ENCODE data around the gene KRTAP20-2. TPM values are rescaled to one million over a fixed set of nuclear protein-coding genes. Genes with fewer than 3 reads are reported as not detected.

KRTAP20-2 gene
- total RNA-seq, 1 donor from 2014 or later = not detected

DNA sequence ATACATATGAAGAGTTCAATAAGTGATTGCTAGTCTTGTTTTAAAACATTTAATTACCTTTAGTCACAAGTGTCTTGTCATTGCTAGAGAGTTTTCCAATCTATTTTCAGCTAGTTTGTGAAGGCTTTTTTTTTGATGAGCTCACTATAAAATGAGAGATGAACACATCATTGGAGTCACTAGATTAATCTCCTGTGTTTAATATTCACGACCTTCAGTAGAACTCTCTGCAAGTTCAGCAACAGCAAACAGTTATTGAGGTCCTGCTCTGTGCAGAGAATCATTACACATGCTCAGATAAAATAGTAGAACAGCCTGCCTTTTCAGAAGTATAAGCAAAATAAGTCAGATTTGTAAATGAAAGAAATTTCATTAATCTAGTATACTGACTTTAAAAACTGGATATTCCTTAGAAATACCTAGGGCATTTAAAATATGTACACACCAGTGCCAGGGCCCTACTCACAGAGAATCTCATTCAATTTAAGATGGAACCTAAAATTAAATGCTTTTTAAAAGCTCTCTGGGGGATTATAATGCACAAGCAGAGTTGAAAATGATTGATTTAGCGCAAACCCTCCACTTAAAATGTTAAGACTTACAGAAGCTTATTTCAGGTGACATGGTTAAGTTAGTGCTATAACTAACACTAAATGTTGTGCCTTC is 38.1 kb downstream of the KRTAP20-2 start:
- no peak for DNase-seq (ENCODE audit: extremely low read depth, low read depth, low spot score)

DNA sequence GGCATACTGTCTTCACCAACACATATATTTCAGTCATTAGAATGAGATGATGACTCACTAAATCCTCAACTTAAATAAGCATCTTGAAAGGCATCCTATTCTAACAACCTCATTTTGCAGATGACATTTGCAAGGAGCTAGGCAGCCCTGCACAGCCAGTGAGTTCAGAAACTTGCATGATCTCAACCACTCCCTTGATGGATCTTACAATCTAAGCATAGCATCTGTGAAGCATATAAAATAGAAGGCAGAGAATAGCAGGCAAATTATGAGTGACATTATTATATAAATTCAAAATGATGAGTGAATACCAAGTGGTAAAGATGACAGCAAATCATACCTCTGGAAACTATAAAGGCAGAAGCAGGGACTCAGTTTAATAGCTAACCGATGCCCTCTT is 39.3 kb downstream of the KRTAP20-2 start:
- DNase-seq (ENCODE audit: extremely low read depth, low read depth, low spot score) = no peak

DNA sequence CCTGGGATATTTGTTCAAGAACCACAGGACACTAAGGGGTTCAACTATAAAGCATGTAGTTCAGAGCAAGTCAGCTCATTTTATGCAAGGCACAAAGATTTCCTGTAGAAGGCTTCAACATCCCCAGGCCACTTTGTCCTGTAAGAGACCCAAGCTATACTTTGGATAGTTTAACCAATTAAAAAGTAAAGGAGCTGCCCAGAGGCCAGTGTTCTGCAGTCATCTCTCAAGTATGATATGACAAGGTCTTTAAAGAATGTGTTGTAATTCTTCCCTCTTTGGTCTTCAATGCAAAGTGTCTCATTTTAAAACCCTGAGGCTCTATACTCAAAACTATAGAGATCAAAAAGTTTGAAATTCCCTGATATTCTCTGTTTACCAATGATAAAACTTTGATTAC is 41.7 kb downstream of the KRTAP20-2 start:
- DNase-seq (ENCODE audit: extremely low read depth, low read depth, low spot score) = no peak

DNA sequence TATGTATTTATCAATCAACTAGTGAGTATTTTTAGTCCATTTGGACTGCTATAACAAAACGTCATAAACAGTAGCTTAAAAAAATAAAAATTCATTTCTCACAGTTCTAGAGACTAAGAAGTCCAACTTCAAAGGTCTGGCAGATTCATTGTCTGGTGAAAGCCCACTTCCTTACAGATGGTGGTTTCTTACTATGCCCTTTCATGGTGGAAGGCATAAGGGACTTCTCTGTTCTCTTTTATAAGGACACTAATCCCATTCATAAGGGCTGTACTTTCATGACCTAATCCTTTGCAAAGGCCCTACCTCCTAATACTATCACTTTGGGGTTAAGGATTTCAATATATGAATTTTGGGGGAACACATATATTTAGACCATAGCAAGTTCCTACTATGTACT is 45.6 kb downstream of the KRTAP20-2 start:
- no peak for DNase-seq (ENCODE audit: extremely low read depth, low read depth, low spot score)

DNA sequence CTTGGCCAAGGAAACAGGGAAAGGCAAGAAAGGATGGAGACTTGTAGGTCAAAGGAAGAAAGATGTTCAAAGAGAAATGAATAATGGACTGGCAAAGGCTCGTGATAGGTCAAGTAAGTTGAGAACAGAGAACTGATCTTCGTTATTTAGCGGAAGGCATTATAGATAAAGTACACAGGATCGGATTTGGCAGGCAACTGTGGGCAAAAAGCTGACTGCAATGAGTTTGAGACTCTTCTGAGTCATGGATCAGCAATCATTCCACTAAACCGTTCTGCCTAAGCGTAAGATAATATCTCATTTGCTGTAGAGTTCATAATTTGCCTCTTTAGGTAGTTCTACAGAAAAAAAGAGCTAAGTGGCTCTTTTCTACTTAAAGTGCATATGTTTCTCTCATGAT is 49.5 kb downstream of the KRTAP20-2 start:
- DNase-seq (ENCODE audit: extremely low read depth, low read depth, low spot score) = no peak

Other genes starting within 250 kb of the KRTAP20-2 start
- gene KRTAP13-1, start 239.2 kb upstream of the KRTAP20-2 start, total RNA-seq = not detected in 2 replicates
- gene KRTAP13-3, start 209.3 kb upstream of the KRTAP20-2 start, total RNA-seq = not detected in 2 replicates
- not detected in 2 replicates for gene KRTAP13-4, start 205.0 kb upstream of the KRTAP20-2 start, total RNA-seq
- not detected in 2 replicates for gene KRTAP15-1, start 194.9 kb upstream of the KRTAP20-2 start, total RNA-seq
- not detected in 2 replicates for gene KRTAP19-1, start 154.8 kb upstream of the KRTAP20-2 start, total RNA-seq
- gene KRTAP19-2, start 147.8 kb upstream of the KRTAP20-2 start, total RNA-seq = not detected in 2 replicates
- not detected in 2 replicates for gene KRTAP19-3, start 143.2 kb upstream of the KRTAP20-2 start, total RNA-seq
- not detected in 2 replicates for gene KRTAP19-4, start 138.0 kb upstream of the KRTAP20-2 start, total RNA-seq
- gene KRTAP19-5, start 133.1 kb upstream of the KRTAP20-2 start, total RNA-seq = not detected in 2 replicates
- not detected in 2 replicates for gene KRTAP19-6, start 93.3 kb upstream of the KRTAP20-2 start, total RNA-seq
- not detected in 2 replicates for gene KRTAP19-7, start 73.9 kb upstream of the KRTAP20-2 start, total RNA-seq
- gene KRTAP22-2, start 44.8 kb upstream of the KRTAP20-2 start, total RNA-seq = not detected in 2 replicates
- gene KRTAP6-3, start 42.8 kb upstream of the KRTAP20-2 start, total RNA-seq = not detected in 2 replicates
- not detected in 2 replicates for gene KRTAP6-2, start 36.3 kb upstream of the KRTAP20-2 start, total RNA-seq
- gene KRTAP22-1, start 34.1 kb upstream of the KRTAP20-2 start, total RNA-seq = not detected in 2 replicates
- not detected in 2 replicates for gene KRTAP6-1, start 21.3 kb upstream of the KRTAP20-2 start, total RNA-seq
- gene KRTAP20-1, start 18.8 kb upstream of the KRTAP20-2 start, total RNA-seq = not detected in 2 replicates
- not detected in 2 replicates for gene KRTAP20-4, start 14.6 kb upstream of the KRTAP20-2 start, total RNA-seq
- not detected in 2 replicates for gene KRTAP20-3, start 7.7 kb downstream of the KRTAP20-2 start, total RNA-seq
- gene KRTAP21-3, start 83.6 kb downstream of the KRTAP20-2 start, total RNA-seq = not detected in 2 replicates
- not detected in 2 replicates for gene KRTAP21-2, start 112.1 kb downstream of the KRTAP20-2 start, total RNA-seq
- not detected in 2 replicates for gene KRTAP21-1, start 120.2 kb downstream of the KRTAP20-2 start, total RNA-seq
- not detected in 2 replicates for gene KRTAP8-1, start 178.1 kb downstream of the KRTAP20-2 start, total RNA-seq
- not detected in 2 replicates for gene KRTAP7-1, start 194.6 kb downstream of the KRTAP20-2 start, total RNA-seq
- gene KRTAP11-1, start 246.4 kb downstream of the KRTAP20-2 start, total RNA-seq = not detected in 2 replicates